ENCODE data around the gene MFSD2A. TPM values are rescaled to one million over a fixed set of nuclear protein-coding genes. Genes with fewer than 3 reads are reported as not detected.

The MFSD2A gene
- total RNA-seq, 1 donor from 2014 or later = 3.3 TPM

DNA sequence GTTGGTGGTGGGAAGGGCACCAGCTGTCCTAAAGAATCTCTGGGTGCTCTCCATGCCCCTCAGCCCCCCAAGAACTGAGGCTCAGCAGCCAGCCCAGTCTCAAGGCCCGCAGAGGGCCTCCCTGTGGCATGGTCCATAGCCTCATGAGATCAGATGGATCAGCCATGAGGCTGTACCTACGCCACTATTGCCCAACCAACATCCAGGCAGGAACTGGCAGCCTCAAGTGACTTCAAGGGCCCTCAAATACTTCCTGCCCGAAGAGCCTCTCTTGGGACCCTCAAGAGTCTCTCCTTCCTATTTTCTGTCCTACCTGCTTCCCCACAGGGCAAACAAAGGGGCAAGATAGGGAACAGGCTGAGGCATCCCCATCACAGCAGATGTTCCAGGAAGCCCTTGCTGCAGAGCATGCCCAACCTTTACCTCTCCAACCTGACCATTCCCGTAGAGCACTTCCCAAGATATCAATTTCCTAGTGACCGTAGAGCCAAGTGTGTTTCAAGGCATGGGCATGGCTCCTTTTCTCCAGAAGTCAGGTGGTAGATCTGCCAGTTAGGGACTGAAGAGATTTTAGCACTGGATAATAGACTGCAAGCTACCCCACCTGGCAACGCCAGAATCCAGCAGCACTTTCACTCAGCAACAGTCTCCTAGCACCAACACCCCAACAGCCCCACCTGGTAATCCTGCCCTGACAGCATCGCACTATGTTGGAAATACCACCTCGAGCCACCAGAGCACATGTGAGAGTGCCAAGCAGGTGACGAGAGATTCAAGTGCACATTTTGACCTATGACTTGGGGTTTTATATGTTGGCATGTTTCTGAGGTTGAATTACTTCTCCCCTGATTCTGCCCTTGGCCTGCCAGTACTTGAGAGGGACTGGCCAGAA, 13.7 kb upstream of the MFSD2A start:
- H3K27ac Mint-ChIP-seq (ENCODE audit: unreplicated experiment) = no peak overlapping the region
- Histone ChIP-seq H3K4me3 (ENCODE audit: insufficient read depth, low read depth, low read length) (no peak overlapping the region), H3K4me2 (ENCODE audit: low read length) (no peak overlapping the region), H2AFZ (ENCODE audit: low read depth, low read length) (no peak overlapping the region), H3K27me3 (ENCODE audit: insufficient read depth, low read length) (peaks cover 24% of the 10 kb centered on the region), H3K4me1 (ENCODE audit: insufficient read depth, low read length) (no peaks in the 10 kb centered on the region), H3K79me2 (ENCODE audit: insufficient read depth, low read length) (no peaks in the 10 kb centered on the region), H3K36me3 (ENCODE audit: insufficient read depth, low read length) (no peaks in the 10 kb centered on the region), H4K20me1 (ENCODE audit: insufficient read depth, low read length) (no peaks in the 10 kb centered on the region), H3K9me3 (ENCODE audit: insufficient read depth, low read depth, low read length) (no peaks in the 10 kb centered on the region), H3K27ac (ENCODE audit: low read depth, low read length) (no peak overlapping the region), H3K9ac (ENCODE audit: low read length) (no peak overlapping the region)
- H3K27me3 Mint-ChIP-seq (ENCODE audit: low read depth, unreplicated experiment) = peaks cover 33% of the 10 kb centered on the region
- no peak overlapping the region for H3K4me3 Mint-ChIP-seq (ENCODE audit: unreplicated experiment)
- FAIRE-seq (no peak), DNase-seq (ENCODE audit: low read depth) (no peak)
- H3K36me3 Mint-ChIP-seq (ENCODE audit: low read depth, unreplicated experiment) = peaks cover under 1% of the 10 kb centered on the region
- H3K9me3 Mint-ChIP-seq (ENCODE audit: unreplicated experiment) = peaks cover under 1% of the 10 kb centered on the region
- TF ChIP-seq, protein P1, sequence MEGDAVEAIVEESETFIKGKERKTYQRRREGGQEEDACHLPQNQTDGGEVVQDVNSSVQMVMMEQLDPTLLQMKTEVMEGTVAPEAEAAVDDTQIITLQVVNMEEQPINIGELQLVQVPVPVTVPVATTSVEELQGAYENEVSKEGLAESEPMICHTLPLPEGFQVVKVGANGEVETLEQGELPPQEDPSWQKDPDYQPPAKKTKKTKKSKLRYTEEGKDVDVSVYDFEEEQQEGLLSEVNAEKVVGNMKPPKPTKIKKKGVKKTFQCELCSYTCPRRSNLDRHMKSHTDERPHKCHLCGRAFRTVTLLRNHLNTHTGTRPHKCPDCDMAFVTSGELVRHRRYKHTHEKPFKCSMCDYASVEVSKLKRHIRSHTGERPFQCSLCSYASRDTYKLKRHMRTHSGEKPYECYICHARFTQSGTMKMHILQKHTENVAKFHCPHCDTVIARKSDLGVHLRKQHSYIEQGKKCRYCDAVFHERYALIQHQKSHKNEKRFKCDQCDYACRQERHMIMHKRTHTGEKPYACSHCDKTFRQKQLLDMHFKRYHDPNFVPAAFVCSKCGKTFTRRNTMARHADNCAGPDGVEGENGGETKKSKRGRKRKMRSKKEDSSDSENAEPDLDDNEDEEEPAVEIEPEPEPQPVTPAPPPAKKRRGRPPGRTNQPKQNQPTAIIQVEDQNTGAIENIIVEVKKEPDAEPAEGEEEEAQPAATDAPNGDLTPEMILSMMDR (IDR thresholded peaks at IDR 0.05; ENCODE audit: insufficient read depth, low read depth, low read length) = no peak
- no peak for TF ChIP-seq EZH2 (IDR thresholded peaks at IDR 0.05; ENCODE audit: insufficient read depth, low read length)
- H3K4me1 Mint-ChIP-seq (ENCODE audit: low read depth, unreplicated experiment) = no peaks in the 10 kb centered on the region

DNA sequence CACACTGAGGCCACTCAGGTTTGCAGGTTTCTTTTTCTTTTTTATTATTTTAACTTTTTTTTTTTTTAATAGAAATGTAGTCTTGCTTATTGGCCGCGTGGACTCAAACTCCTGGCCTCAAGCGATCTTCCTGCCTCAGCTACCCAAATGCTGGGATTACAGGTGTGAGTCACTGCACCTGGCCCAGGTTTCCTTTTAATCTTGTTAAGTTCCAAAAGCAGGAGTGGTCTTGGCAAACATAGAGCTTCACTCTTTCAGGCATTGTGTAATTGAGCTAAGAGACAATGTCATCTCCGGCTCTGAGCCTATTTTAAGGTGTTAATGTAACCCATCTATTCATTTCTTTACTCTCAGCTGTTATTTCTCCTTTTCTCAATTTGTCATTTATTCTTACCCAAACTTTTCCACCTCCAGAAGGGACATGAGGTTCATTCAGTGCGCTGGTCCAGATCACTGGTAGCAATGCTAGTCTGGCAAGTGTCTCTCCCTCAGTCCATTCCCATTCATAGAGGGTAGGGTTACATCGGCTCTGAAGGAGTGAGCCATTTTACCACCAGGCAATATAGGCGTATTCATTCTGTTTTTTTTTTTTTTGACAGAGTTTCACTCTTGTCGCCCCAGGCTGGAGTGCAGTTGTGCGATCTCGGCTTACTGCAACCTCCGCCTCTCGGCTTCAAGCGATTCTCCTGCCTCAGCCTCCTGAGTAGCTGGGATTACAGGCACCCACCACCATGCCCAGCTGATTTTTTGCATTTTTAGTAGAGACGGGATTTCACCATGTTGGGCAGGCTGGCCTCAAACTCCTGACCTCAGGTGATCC, 11.3 kb upstream of the MFSD2A start:
- DNase-seq (ENCODE audit: low read depth) (no peak), FAIRE-seq (no peak)
- no peak overlapping the region for H3K4me2 ChIP-seq (ENCODE audit: low read length)
- H3K36me3 ChIP-seq (ENCODE audit: insufficient read depth, low read length) = no peaks in the 10 kb centered on the region
- H2AFZ ChIP-seq (ENCODE audit: low read depth, low read length) = no peak overlapping the region
- no peaks in the 10 kb centered on the region for H3K79me2 ChIP-seq (ENCODE audit: insufficient read depth, low read length)
- H4K20me1 ChIP-seq (ENCODE audit: insufficient read depth, low read length) = no peaks in the 10 kb centered on the region
- no peak overlapping the region for H3K9ac ChIP-seq (ENCODE audit: low read length)
- H3K27me3 ChIP-seq (ENCODE audit: insufficient read depth, low read length) = peaks cover 24% of the 10 kb centered on the region
- H3K4me3 ChIP-seq (ENCODE audit: insufficient read depth, low read depth, low read length) = no peak overlapping the region
- Mint-ChIP-seq H3K27me3 (ENCODE audit: low read depth, unreplicated experiment) (peaks cover 28% of the 10 kb centered on the region), H3K27ac (ENCODE audit: unreplicated experiment) (no peak overlapping the region), H3K9me3 (ENCODE audit: unreplicated experiment) (no peaks in the 10 kb centered on the region), H3K36me3 (ENCODE audit: low read depth, unreplicated experiment) (no peaks in the 10 kb centered on the region), H3K4me1 (ENCODE audit: low read depth, unreplicated experiment) (no peaks in the 10 kb centered on the region), H3K4me3 (ENCODE audit: unreplicated experiment) (no peak overlapping the region)
- H3K4me1 ChIP-seq (ENCODE audit: insufficient read depth, low read length) = no peaks in the 10 kb centered on the region
- no peak overlapping the region for H3K27ac ChIP-seq (ENCODE audit: low read depth, low read length)
- TF ChIP-seq, protein P1 (IDR thresholded peaks at IDR 0.05; ENCODE audit: insufficient read depth, low read depth, low read length) = no peak
- no peak for TF ChIP-seq EZH2 (IDR thresholded peaks at IDR 0.05; ENCODE audit: insufficient read depth, low read length)
- H3K9me3 ChIP-seq (ENCODE audit: insufficient read depth, low read depth, low read length) = no peaks in the 10 kb centered on the region

All from astrocyte (in vitro differentiated cells and primary cell).